Neural crest cell (in vitro differentiated cells): ENCODE measurements around the gene SLC12A7. TPM values are rescaled to one million over a fixed set of nuclear protein-coding genes. Genes with fewer than 3 reads are reported as not detected.
A peak's percentile ranks its signal among the peaks of the same experiment; 100 is the strongest.

Source experiments
- DNase-seq: peaks from one replicate; pipeline ENCODE4 v3.0.0; 2021; ENCODE audit warnings: low read depth, mixed read lengths, low spot score
- H3K27ac Mint-ChIP-seq: one replicate; pipeline ENCODE4 v1.8.0; 2021; ENCODE audit warnings: mild to moderate bottlenecking, mixed read lengths; ENCODE audit not compliant: unreplicated experiment
- H3K27me3 Mint-ChIP-seq: 2 replicates; pipeline ENCODE4 v1.8.0; 2021; ENCODE audit warnings: low read depth, mild to moderate bottlenecking, mixed read lengths
- H3K36me3 Mint-ChIP-seq: 2 replicates; pipeline ENCODE4 v1.8.0; 2021; ENCODE audit warnings: low read depth, mild to moderate bottlenecking, mixed read lengths
- H3K4me1 Mint-ChIP-seq: 2 replicates; pipeline ENCODE4 v1.8.0; 2021; ENCODE audit warnings: mixed read lengths
- H3K4me3 Mint-ChIP-seq: one replicate; pipeline ENCODE4 v1.8.0; 2021; ENCODE audit warnings: mild to moderate bottlenecking, mixed read lengths
- H3K9me3 Mint-ChIP-seq: 2 replicates; pipeline ENCODE4 v1.8.0; 2021; ENCODE audit warnings: mixed read lengths
- CTCF ChIP-seq: fragments of 200-600 bp; sonication (generic); conservative IDR thresholded peaks from 2 replicates; pipeline ENCODE4 v1.5.0; 2021; ENCODE audit warnings: antibody characterized with exemption, mild to moderate bottlenecking
- total RNA-seq: library from RNA; stranded (reverse); gene quantifications from 2 replicates; pipeline ENCODE4 v1.2.1, GENCODE V29; 2021

Gene SLC12A7
- total RNA-seq, 1 donor from 2014 or later = 40.7 TPM

DNA sequence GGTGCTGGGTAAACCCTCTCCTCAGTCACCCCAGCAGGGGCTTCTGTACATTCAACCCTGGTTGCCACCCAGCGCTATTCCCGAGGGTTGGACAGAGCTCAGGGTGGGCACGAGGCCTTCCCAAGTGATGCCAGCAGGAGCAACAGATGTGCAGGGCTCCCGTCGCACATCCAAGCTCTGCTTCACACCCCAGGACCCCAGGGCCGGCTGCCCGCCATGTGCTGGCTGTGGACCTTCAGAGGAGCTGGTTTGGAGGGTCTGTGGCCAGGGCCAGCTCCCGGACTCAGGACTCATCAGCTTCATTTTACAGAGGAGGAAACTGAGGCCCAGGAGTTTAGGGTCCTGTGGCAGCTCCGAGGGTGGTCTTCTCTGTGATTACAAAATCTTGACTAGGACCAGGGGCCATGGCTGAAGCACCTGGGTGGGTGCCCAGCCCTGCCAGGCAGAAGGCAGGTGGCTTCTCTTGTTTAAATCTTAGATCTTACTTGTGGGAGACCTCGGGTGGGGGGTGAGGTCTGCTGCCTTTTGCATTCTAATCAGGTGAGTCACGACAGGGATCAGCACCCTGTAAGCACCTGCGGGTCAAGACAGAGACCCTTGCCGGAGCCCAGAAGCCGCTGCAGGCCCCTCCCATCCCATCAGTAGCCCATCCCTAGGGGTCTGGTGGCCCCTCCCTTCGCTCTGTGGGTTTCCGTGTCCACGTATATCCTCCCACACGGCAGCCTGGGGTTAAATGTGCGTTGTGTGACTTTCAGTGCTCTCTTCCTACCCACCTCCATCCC lies 2.1 kb upstream of the SLC12A7 start:
- no peak for DNase-seq
- no peak for TF ChIP-seq CTCF
- peak overlapping the region; percentile 74 for H3K4me3 Mint-ChIP-seq
- peaks cover 7% of the 10 kb centered on the region for H3K4me1 Mint-ChIP-seq
- no peaks in the 10 kb centered on the region for H3K36me3 Mint-ChIP-seq
- no peaks in the 10 kb centered on the region for H3K27me3 Mint-ChIP-seq
- no peak overlapping the region for H3K27ac Mint-ChIP-seq
- H3K9me3 Mint-ChIP-seq = no peaks in the 10 kb centered on the region

- peak overlapping the region; percentile 71 for H3K4me3 Mint-ChIP-seq
- H3K9me3 Mint-ChIP-seq = no peaks in the 10 kb centered on the region
- H3K4me1 Mint-ChIP-seq = peaks cover 7% of the 10 kb centered on the region
- H3K36me3 Mint-ChIP-seq = no peaks in the 10 kb centered on the region
- TF ChIP-seq CTCF = no peak
- no peak overlapping the region for H3K27ac Mint-ChIP-seq
- H3K27me3 Mint-ChIP-seq = no peaks in the 10 kb centered on the region
- DNase-seq = no peak
Observed at GRCh38 chr5:1113332-1113690, 1.4 kb upstream of the SLC12A7 start.

- peaks cover 6% of the 10 kb centered on the region for H3K4me1 Mint-ChIP-seq
- no peak for DNase-seq
- peak overlapping the region; percentile 71 for H3K4me3 Mint-ChIP-seq
- no peak for TF ChIP-seq CTCF
- H3K9me3 Mint-ChIP-seq = no peaks in the 10 kb centered on the region
- H3K36me3 Mint-ChIP-seq = no peaks in the 10 kb centered on the region
- no peaks in the 10 kb centered on the region for H3K27me3 Mint-ChIP-seq
- no peak overlapping the region for H3K27ac Mint-ChIP-seq
Observed at GRCh38 chr5:1112596-1113331, 901 bp upstream of the SLC12A7 start.

DNA sequence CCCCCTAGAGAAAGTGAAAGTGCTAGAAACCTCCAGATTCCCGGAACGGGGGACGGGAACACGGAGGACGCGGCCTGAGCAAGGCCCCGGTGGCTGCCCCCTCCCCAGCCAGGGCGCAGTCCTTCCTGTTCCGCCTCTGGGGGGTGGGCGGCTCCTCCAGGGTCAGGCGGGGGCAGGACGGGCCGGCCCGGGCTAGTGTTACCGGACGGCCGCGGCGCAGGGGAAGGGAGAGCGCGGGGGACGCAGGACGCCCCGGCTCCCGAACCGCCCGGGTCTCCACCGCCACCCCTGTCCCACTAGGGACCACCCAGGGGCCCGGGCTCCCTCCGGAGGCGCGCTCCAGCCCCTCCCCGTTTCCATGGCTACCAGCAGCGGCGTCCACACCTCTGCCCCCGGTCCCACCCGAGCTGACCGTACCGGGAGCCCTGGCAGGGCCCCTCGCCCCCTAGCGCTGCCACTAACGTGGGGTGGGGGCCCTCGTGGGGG lies 579 bp downstream of the SLC12A7 start:
- Mint-ChIP-seq H3K4me1 (peaks cover 14% of the 10 kb centered on the region), H3K9me3 (no peaks in the 10 kb centered on the region), H3K36me3 (no peaks in the 10 kb centered on the region), H3K27me3 (no peaks in the 10 kb centered on the region), H3K4me3 (peak overlapping the region; percentile 80), H3K27ac (no peak overlapping the region)
- no peak for DNase-seq
- no peak for TF ChIP-seq CTCF

- Mint-ChIP-seq H3K27me3 (no peaks in the 10 kb centered on the region), H3K4me1 (peaks cover 14% of the 10 kb centered on the region), H3K9me3 (no peaks in the 10 kb centered on the region), H3K36me3 (no peaks in the 10 kb centered on the region), H3K27ac (no peak overlapping the region), H3K4me3 (peak overlapping the region; percentile 80)
- TF ChIP-seq CTCF = no peak
- no peak for DNase-seq
Observed at GRCh38 chr5:1110307-1111240, 1.3 kb downstream of the SLC12A7 start.
